HG02798 (cell line): ENCODE data around the gene ARHGAP9.

ENCODE experiments used
- ATAC-seq: cut with Tn5 transposase; IDR thresholded peaks from one replicate; pipeline ENCODE4 v1.9.1; 2021; ENCODE audit warnings: mild to moderate bottlenecking; ENCODE audit not compliant: unreplicated experiment, poor library complexity

Gene ARHGAP9

DNA sequence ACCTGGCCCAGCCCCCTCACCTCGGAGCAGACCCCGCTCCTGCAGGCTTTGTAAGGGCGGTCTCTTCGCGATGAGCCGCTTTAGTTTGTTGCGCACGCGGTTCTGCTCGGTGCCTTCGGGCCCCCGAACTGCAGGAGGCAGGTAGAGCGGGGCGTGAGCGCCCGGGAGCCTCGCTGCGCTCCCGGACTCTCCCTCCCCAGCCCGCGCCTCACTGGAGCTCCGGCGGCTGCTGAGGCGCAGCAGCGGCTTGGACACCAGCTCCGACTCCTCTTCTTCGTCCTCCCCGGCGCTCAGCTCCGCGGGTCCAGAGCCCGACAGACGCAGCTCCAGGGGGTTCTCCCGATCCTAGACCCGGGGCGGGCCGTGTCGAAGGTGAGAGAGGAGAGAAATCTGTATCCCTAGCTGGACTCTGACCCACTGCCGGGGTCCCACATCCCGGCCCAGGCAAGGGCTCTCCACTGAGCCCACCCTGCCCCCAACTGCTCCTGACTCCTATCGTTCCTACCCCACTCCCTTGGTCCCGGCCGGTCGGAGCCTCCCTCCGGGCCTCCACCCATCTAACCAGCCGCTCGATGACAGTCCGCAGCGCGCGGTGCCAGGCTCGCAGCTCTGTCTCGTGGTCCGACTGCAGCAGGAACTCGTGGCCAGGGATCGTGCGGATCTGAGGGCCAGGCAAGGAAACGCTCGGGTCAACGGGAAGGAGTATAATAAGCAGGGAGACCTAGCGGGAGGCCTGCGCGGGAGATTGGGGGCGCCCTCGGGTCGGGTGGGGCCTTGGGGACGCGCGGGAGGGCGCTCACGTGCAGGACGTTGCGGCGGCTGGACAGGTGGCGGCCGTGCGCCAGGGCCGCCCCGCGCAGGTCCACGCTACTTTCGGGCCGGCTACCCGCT is 4.2 kb downstream of the ARHGAP9 start:
- no peak for ATAC-seq

DNA sequence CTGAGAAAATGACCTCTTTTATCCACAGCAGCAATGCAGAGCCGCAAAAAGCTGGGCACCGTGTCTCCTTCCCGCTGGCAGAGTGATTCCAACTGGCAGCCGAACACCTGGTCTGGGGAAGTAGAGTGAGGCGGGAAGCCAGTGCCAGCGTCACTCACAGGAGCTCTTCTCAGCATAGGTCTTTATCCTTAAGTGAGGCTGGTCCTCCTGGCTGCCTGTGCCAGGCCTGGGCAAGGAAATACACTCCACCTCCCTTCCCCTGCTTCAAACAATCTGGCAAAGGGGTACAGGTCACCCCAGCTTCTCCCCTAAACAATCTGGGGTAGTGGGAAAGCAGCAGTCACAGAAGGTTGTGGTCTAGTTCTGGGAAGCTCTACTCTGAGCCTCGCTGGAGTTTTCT is 4.8 kb downstream of the ARHGAP9 start:
- ATAC-seq: no peak

DNA sequence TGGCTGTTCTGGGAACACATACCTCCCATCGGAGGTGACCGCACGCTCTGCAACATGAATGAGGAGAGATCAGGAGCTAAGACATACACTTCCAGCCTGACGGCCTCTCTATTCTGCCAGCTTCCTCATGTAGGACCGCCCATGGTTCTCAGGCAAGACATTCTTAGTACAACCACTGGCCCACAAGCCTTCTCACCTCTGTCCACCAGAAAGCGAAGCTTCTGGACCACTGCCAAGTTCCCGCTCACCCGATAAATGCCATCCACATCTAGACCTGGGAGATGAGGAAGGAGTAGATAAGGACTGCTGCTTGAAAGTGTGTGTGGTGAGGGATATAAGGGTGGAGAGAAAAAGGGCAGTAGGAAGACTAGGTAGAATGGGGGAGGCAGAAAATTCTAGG is 5.2 kb downstream of the ARHGAP9 start:
- ATAC-seq: no peak

DNA sequence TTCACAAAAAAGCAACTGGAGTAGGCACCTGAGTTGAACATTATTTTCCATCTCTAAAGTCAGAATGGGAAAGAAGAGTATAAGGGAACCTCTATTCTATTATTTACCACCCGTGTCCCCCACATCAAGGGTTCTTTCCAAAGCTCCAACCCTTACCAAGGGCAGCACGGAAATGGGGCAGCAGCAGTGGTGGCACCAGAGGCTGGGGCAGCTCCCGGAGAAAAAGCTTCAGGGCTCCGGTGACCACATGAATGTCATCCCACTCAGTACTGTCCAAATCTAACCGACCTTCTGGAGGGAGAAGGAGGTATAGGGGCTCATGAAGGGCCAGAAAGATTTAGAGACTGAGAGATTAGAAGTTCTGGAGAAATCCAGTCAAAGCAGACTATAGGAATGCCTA is 5.8 kb downstream of the ARHGAP9 start:
- no peak for ATAC-seq

GRCh38 chr12:57473392-57473791 is 6.3 kb downstream of the ARHGAP9 start:
- no peak for ATAC-seq

GRCh38 chr12:57472391-57472790 is 7.3 kb downstream of the ARHGAP9 start:
- ATAC-seq: no peak

- ATAC-seq: no peak
Measured at GRCh38 chr12:57471661-57472060, 8.0 kb downstream of the ARHGAP9 start.

DNA sequence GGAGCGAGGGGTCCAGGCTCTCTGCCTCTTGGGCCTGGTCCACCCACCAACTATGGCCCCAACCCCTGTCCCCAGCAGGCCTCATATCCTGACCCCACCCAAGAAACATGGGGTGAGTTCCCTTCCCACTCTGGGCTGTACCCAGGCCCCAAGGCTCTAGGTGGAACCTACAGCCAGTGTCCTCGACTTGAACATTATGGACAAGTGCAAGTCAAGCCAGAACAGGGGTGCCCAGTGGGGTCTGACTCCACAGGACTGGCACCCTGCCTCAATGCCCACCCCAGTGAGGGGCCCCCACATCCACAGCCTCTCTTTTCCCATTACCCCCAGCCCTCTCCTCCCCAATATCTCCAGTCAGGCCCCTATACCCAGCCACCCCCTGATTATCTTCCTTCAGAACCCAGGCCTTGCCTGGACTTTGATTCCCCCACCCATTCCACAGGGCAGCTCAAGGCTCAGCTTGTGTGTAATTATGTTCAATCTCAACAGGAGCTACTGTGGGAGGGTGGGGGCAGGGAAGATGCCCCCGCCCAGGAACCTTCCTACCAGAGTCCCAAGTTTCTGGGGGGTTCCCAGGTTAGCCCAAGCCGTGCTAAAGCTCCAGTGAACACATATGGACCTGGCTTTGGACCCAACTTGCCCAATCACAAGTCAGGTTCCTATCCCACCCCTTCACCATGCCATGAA is 8.6 kb downstream of the ARHGAP9 start:
- no peak for ATAC-seq

GRCh38 chr12:57470286-57470969 is 9.2 kb downstream of the ARHGAP9 start:
- no peak for ATAC-seq

DNA sequence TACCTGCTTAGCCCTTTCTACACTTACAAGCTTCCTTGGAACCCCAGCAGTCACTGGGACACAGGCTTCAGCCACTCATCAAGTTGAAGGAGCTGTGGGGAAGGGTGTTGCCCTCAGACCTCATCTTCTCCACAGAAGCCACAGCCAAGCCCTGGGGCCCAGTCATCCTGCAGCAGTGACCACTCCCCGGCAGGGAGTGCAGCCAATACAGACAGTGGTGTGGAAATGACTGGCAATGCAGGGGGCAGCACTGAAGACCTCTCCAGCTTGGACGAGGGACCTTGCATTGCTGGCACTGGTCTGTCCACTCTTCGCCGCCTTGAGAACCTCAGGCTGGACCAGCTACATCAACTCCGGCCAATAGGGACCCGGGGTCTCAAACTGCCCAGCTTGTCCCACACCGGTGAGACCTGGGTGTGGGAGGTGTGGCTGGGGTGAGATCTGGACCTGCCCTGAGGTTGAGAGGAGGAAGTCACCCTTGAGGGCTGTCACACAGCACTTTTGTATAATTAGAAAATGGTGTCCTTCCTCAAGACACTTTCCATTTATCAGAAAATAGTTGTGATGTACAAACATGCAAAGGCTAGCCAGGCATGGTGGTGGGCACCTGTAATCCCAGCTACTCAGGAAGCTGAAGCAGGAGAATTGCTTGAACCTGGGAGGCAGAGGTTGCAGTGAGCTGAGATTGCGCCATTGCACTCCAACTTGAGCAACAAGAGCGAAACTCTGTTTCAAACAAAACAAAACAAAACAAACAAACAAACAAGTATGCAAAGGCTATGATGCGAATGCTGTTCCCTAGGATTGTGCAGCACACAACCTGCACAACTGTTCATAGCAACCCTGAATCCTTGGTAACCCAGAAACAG is 10.1 kb downstream of the ARHGAP9 start:
- ATAC-seq: no peak

DNA sequence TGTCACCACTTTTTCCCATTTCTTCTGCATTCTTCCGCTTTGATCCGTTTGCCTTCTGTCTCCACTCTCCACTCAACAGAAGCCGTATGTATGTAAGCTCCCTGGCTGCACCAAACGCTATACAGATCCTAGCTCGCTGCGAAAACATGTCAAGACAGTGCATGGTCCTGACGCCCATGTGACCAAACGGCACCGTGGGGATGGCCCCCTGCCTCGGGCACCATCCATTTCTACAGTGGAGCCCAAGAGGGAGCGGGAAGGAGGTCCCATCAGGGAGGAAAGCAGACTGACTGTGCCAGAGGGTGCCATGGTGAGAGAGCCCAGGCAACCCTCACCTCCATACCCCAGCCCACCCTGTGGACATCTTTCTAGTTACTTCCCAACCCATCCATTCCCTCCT is 11.8 kb downstream of the ARHGAP9 start:
- no peak for ATAC-seq

DNA sequence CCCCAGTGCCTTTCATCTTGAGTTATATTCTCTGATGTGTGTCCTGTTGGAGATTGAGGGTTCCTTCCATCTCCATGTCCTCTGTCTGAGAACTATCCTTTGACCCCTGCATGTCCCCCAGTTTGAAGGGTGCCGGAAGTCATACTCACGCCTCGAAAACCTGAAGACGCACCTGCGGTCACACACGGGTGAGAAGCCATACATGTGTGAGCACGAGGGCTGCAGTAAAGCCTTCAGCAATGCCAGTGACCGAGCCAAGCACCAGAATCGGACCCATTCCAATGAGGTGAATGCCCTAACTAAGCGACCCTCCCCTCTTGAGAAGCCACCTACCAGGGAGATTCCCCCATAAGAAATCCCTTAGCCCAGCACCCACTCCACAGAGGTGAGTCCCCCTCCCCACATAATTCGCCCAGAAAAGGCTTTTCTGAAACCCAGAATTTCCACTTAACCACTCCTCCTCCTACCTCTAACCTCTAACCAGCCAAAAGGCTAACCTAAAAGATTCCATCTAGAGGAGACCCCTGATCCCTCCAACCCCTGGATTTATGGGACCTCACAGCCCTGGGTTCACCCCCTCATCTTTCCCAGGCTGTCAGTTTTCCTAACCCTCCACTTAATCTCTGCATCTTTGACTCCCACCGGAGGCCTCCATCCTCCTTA is 12.3 kb downstream of the ARHGAP9 start:
- no peak for ATAC-seq

GRCh38 chr12:57465747-57466505 is 13.7 kb downstream of the ARHGAP9 start:
- no peak for ATAC-seq

GRCh38 chr12:57465030-57465746 is 14.5 kb downstream of the ARHGAP9 start:
- no peak for ATAC-seq

GRCh38 chr12:57464569-57464968 is 15.1 kb downstream of the ARHGAP9 start:
- ATAC-seq: no peak

GRCh38 chr12:57462912-57463253 is 16.8 kb downstream of the ARHGAP9 start:
- ATAC-seq: no peak

GRCh38 chr12:57462251-57462911 is 17.3 kb downstream of the ARHGAP9 start:
- ATAC-seq: peak; percentile 74

DNA sequence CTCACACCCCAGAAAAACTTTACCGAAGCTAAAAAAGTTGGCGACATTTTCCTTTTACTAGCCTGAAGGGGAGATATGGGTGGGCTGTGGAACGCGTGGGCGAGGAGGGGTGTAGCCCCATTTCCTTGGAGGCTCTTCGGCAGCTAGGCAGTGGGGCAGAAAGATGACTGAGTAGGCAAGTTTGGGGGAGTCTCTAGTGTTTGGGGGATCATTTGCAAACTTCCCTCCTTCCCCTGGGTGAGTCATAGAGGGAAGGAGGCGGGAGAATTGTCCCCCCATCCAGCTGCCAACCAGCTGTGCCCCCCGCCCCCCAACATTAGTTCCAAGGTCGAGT is 17.8 kb downstream of the ARHGAP9 start:
- ATAC-seq: no peak
